GM18526 (cell line): ENCODE results near the gene EMILIN1.

Source experiments
- POLR2A ChIP-seq: IDR thresholded peaks from 3 replicates; pipeline ENCODE4 v1.6.1; 2011; ENCODE audit not compliant: insufficient read length; ENCODE audit errors: extremely low read depth

Gene EMILIN1

GRCh38 chr2:27093430-27094352 is 15.3 kb downstream of the EMILIN1 start:
- TF ChIP-seq POLR2A: no peak

DNA sequence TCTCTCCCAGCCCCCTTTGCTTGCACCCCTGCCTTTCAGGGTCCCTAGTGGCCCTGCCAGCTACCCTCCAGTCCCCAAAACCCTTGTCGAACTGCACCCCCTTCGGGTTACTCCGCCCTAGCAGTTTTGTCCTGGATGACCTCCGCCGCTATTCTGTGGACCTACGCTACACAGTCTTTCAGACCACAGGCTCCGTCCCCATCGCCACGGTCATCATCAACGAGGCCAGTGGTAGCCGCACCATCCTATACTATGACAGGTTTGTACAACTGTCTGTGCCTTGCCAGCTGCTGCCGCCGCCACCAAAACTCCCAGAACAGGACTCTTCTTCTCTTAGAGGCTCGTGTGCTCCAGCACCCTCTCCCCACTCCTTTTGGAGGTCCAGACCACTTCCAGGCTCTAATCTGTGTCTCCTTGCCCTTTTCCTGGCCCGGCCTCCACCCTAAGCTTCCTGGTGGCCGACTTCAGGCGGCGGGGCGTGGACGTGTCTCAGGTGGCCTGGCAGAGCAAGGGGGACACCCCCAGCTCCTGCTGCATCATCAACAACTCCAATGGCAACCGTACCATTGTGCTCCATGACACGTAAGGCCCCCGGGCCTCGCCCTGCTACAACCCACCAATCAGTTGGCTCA is 16.1 kb downstream of the EMILIN1 start:
- TF ChIP-seq POLR2A: no peak

DNA sequence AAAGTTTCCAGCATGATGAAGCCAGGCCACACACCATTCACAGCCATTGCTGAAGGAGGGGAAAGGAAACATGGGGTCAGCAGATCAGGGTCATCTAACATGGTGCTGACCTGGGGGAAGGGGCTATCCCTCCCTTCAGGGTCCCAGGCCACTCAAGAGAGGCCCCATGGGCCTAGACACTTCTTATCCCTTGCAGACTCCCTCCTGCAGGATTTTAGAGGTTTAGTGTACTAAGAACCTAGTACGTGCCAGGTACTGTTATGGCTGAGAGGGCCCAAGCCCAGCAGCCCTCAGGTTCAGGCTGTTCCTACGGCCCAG is 17.0 kb downstream of the EMILIN1 start:
- no peak for TF ChIP-seq POLR2A

GRCh38 chr2:27095745-27096651 is 17.6 kb downstream of the EMILIN1 start:
- no peak for TF ChIP-seq POLR2A

DNA sequence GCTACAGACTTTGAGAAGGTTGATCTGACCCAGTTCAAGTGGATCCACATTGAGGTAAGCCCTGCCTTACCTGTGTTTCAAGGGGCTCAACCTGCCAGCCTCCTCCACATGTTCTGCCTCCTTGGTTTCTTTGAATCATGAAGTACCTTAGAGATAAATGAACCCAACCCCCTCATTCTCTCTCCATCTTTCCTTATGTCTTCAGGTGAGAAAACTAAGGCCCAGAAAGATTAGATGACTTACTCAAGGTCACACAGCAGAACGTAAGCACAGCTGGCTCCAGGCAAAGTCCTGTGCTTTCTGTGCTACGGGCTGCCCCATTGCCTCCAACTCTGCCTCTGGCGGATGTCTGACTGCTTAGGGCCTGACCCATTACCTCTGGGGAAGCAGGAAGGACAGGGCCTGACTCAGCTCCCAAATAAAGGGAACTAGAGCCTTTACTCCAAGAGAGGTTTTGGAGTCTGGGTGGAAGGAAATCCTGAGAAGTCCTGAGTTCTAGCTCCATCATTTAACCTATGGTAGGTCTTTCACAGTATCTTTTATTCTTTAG is 18.4 kb downstream of the EMILIN1 start:
- TF ChIP-seq POLR2A: no peak

DNA sequence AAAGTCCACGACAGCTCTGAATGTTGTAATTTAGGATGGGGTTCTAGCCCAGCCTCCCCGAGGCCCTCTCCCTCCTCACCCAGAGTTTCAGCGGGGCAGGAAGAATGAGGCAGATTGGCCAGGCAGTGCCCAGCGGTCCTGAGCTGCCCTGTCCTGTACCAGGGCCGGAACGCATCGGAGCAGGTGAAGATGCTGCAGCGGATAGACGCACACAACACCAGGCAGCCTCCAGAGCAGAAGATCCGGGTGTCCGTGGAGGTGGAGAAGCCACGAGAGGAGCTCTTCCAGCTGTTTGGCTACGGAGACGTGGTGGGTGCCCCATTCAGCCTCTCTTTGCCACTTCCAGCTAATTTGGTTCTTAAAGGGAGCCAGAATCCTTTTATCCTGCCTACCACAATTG is 18.9 kb downstream of the EMILIN1 start:
- TF ChIP-seq POLR2A: no peak

- no peak for TF ChIP-seq POLR2A
Observed at GRCh38 chr2:27099334-27099955, 21.0 kb downstream of the EMILIN1 start.

- no peak for TF ChIP-seq POLR2A
Observed at GRCh38 chr2:27100036-27100435, 21.6 kb downstream of the EMILIN1 start.

- no peak for TF ChIP-seq POLR2A
Observed at GRCh38 chr2:27102329-27102728, 23.9 kb downstream of the EMILIN1 start.

- no peak for TF ChIP-seq POLR2A
Observed at GRCh38 chr2:27105981-27106380, 27.6 kb downstream of the EMILIN1 start.

DNA sequence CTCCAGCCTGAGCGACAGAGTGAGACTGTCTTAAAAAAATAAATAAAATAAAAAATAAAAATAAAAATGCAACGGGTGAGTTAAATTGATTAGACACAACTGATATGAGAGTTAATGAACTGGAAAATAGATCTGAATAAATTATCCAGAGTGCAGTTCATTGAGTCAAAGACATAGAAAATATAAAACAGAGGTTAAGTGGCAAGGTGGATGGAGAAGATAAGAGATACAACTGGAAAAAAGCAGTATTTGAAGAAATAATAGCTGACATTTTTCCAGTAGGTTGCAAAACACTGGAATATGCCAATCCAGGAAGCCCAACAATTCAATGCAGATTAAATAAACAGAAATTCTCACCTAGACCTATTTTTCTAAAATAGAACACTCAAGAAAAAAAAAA is 29.8 kb downstream of the EMILIN1 start:
- no peak for TF ChIP-seq POLR2A

- no peak for TF ChIP-seq POLR2A
Observed at GRCh38 chr2:27109083-27109482, 30.7 kb downstream of the EMILIN1 start.

DNA sequence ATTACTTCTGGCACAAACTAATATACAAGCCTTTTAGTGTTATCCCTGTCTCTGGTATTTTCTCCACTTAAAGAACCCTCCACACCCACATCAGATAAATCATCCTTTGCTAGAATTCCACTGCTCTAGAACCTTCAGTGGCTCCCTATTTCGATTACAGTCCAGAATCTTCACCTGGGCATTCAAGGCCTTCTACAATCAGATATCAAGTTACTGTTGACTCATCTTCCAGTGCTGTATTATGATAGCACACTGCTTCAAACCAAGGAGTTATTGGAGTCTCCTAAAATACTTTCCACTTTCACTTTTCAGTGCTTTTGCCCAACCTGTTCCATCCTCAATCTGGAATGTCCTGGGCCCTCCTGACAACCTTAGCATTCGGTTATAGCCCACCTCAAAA is 37.1 kb downstream of the EMILIN1 start:
- no peak for TF ChIP-seq POLR2A

DNA sequence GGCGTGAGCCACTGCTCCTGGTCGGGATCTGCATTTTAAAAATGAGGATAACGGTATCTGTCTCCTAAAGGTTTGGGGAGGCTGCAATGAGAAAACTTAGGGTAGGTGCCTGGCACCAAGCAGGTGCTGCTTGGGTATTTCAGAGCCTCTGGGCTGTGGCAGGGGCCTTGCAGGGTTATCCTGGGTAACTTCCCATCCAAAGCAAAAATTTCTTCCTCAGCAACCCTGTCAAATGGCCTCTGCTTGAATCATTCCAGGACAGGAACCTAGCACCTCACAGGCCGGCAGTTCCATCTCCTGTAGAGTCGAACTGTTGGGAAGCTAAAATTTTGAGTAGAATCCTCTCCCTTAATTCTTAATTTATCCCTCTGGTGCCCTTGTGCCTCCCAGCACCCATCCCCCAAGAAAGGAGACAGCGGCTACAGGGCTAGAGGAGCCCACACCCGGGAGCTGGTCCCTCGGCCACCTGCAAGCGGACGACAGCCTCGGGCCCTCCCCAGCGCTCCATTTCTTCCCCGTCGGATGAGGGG is 39.6 kb downstream of the EMILIN1 start:
- no peak for TF ChIP-seq POLR2A
